NCI-H146 treated with DMSO at 0.1 percent for 48 hours (cell line): ENCODE data around the gene OCIAD2.
"Not testable (repeated sequence)": the region's sequence is repeated elsewhere in the genome, so short reads cannot be mapped to it uniquely, and the experiment has no call there.

ENCODE experiments used
- DNase-seq: peaks from one replicate; lab custom pipeline; 2025; ENCODE audit not compliant: unreplicated experiment; lab: John Stamatoyannopoulos, UW

The OCIAD2 gene

GRCh38 chr4:48906206-48907173, at the start of gene OCIAD2:
TSS of gene OCIAD2 (minus strand) at chr4:48906774. CDS start at chr4:48904549, 2,225 bp downstream.
- peak; percentile 85 for DNase-seq

DNA sequence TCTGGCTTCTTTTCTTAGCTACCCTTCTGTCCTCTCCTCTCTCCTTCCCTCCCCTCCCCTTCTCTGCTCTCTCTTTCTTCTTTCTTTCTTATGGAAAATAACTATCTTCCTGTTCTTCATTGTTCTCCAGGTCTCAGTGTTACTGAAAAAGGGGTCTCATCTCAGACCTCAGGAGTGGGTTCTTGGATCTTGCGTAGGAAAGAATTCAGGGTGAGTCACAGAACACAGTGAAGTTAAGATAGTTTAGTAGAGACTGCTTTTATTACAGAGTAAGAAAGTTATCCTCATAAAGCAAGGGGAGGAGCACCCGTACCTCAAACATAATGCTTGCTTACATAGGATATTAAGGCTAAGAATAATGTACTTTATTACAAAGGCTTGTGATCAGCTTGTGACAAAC, 47.7 kb upstream of the OCIAD2 start:
- no peak for DNase-seq

- DNase-seq, result no peak
Observed at GRCh38 chr4:48949518-48950219, 43.1 kb upstream of the OCIAD2 start.

DNA sequence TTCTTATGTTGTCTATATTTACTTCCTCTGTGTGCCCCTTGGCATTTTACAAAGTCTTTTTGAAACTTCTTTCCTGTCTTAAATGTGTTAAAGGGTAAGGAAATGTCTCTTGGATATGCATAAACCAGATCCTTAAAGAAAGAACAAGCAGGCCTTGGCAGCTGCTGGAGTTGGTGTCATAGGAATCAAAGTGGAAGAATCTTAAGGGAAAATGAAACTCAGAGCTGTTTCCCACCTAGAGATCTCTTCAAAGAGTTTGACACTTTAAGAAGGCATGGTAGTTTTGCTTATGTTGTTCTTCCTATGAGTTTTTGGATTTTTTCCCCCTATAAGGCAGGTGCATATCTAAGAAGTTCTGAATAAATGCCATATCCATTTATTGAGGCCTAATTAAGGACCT, 42.5 kb upstream of the OCIAD2 start:
- no peak for DNase-seq

GRCh38 chr4:48947731-48948130, 41.2 kb upstream of the OCIAD2 start:
- no peak for DNase-seq

GRCh38 chr4:48945981-48946380, 39.4 kb upstream of the OCIAD2 start:
- DNase-seq, result peak; percentile 76

- DNase-seq, result no peak
Observed at GRCh38 chr4:48944756-48945241, 38.2 kb upstream of the OCIAD2 start.

GRCh38 chr4:48944252-48944651, 37.7 kb upstream of the OCIAD2 start:
- DNase-seq, result no peak

DNA sequence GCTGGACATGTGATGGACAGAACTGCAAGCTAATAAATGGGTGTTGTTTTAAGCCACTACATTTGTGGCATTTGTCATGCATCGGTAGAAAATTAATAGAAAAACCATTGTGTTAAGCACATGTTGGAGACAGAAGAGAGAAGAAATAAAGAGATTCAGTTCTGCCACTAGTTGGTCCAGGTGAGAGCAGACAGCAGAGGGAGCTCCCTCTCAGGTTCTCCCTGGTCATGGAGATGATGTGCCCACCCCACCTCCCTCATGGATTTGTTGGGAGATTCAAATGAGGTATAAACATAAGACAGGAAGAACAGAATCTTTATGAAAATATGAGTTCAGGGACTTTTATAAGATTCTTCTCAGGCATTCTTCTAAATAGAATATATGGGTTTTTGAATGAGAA, 36.8 kb upstream of the OCIAD2 start:
- DNase-seq, result peak; percentile 54

- DNase-seq, result no peak
Observed at GRCh38 chr4:48939785-48940184, 33.2 kb upstream of the OCIAD2 start.

GRCh38 chr4:48938831-48939230, 32.3 kb upstream of the OCIAD2 start:
- DNase-seq, result no peak

DNA sequence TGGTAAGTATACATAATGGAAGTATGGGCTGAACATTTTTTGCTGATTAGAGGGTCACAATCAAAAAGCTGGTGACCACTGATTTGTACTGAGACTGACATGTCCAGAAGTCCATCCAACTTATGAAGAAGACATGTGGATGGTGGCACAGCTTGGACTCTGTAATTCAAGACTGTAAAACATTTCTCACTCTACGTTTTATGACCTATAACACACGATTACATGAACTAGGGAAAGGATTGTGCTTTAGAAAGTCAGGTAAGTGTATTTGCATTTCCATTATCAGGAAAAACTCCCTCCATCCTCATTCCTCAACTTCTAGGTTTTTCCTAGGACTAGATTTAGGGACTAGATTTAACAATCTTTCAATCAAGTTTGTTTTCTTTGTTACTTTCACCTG, 30.5 kb upstream of the OCIAD2 start:
- DNase-seq, result no peak

DNA sequence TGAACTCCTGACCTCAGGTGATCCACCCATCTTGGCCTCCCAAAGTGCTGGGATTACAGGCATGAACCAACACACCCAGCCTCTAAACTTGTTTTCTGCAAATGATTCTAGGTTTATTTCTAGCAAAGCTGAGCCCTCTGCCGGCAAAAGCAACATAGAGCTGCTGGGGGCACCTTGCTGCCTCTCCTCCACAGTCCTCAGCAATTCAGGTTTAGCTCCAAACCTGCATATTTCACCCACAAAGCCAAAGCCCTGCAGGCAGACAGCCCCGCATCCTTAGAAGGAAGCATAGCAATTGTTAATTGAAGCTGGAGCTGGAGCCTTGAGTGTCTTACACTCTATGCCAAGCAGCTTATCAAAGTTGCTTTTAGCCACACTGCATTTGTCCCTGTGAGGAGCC, 24.9 kb upstream of the OCIAD2 start:
- no peak for DNase-seq

DNA sequence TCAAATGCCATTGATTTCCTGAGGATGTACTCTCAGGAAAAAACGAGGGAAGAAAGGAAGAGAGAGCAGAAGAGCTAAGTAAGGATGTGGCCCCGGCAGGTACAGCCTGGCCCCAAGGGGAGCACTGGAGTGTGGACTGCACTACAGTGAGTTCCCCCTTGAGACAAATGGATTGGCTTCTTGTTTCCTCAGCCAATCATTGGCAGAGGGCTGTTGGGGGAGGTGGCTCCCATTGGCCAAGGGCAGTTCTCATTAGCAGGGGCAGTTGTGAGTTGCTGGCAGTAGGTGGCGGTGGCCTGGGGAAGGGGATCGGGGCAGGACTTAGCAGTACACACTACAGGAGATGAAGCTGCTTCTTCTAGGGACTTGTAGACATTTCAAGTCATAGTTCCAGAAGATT, 24.1 kb upstream of the OCIAD2 start:
- no peak for DNase-seq

DNA sequence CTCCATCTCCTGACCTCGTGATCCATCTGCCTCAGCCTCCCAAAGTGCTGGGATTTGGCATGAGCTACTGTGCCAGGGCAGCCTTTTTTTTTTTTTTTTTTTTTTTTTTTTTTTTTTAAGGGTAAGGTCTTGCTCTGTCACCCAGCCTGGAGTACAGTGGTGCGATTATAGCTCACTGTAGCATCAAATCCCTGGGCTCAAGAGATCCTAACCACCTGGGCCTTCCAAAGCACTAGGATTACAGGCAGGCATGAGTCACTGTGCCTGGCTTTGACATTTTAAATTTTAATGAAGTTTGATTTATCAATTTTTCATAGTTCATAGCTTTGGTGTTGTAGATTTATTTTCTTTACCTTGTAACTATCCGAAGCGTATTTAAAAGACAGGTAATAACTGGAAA, 17.8 kb upstream of the OCIAD2 start:
- no peak for DNase-seq

GRCh38 chr4:48923065-48923464, 16.5 kb upstream of the OCIAD2 start:
- not testable (repeated sequence) for DNase-seq

GRCh38 chr4:48914311-48914710, 7.7 kb upstream of the OCIAD2 start:
- DNase-seq, result no peak

GRCh38 chr4:48913346-48913745, 6.8 kb upstream of the OCIAD2 start:
- DNase-seq, result no peak

- DNase-seq, result no peak
Observed at GRCh38 chr4:48912349-48912748, 5.8 kb upstream of the OCIAD2 start.

DNA sequence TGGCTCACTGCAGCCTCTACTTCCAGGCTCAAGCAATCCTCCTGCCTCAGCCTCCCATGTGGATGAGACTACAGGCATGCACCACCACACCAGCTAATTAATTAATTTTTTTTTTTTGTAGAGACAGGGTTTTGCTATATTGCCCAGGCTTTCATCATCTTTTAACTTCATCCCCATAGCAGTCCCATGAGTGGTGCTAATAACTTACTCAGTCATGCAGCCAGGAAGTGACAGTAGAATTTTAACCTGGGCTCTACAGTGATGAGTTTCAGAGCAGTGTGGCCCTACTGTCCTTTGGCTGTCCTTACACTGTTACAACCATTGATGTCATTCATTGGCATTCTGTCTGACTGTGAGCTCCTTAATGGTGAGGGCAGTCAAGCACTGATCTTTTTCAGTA, 3.9 kb upstream of the OCIAD2 start:
- no peak for DNase-seq

DNA sequence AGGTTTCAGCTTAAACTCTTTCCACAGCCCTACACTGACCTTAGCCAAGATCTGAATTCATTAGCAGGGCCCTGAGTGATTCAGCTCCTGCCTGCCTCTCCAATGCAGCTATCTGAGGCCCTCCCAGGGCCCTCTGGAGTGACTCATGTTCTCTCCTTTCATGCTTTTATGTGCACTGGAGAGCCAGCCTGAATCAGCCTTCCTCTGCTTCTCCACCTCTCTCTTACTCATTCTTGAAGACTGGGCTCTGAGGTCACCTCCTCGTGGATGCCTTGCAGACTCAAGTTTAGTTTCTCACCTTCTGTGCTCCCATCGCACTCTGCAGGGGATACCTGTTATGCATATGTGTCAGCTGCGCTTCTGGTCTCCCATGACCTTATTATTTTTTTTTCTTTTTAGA, 3.1 kb upstream of the OCIAD2 start:
- no peak for DNase-seq

GRCh38 chr4:48908687-48909086, 2.1 kb upstream of the OCIAD2 start:
- DNase-seq, result no peak
